Neural cell (in vitro differentiated cells): Measurements from ENCODE around the gene NXPH2.

ENCODE experiments used
- CTCF ChIP-seq: fragments of 450-650 bp; IDR thresholded peaks from 2 replicates; pipeline ENCODE4 v1.5.1; 2014; ENCODE audit warnings: antibody characterized with exemption, mild to moderate bottlenecking, moderate library complexity; ENCODE audit not compliant: poor library complexity, severe bottlenecking
- EZH2 ChIP-seq: fragments of 200-600, 300-800 bp; shearing (Covaris generic), sonication (generic); IDR thresholded peaks from 2 replicates; pipeline ENCODE4 v1.6.1; 2014; ENCODE audit warnings: antibody characterized with exemption, low read length, borderline replicate concordance, mild to moderate bottlenecking; ENCODE audit not compliant: insufficient read depth, poor library complexity, severe bottlenecking
- POLR2AphosphoS5 ChIP-seq: IDR thresholded peaks from 2 replicates; pipeline ENCODE4 v1.6.1; 2012
- SMC3 ChIP-seq: fragments of 450-650 bp; conservative IDR thresholded peaks from 2 replicates; pipeline ENCODE4 v1.6.1; 2014; ENCODE audit warnings: antibody characterized with exemption, mild to moderate bottlenecking, moderate library complexity; ENCODE audit not compliant: poor library complexity

- no peak for TF ChIP-seq EZH2
- no peak for TF ChIP-seq CTCF
- TF ChIP-seq POLR2AphosphoS5: no peak
- no peak for TF ChIP-seq SMC3
Observed at GRCh38 chr2:138658187-138658894, 121.8 kb downstream of the NXPH2 start.
